Measurements from ENCODE around the gene FBXL20. TPM values are rescaled to one million over a fixed set of nuclear protein-coding genes. Genes with fewer than 3 reads are reported as not detected.

FBXL20 gene
- total and polyA plus RNA-seq, 4 donors, result 3.2 to 31.7 (median 11.5) TPM

GRCh38 chr17:39217734-39218369, 183.6 kb downstream of the FBXL20 start:
- H3K9me3 ChIP-seq (ENCODE audit: control insufficient read depth in 4 of 4, insufficient read depth in 3 of 4, low read length in 3 of 4), result peaks cover 0 to 2% (median 0%) of the 10 kb centered on the region in 4 donors
- no peak overlapping the region for H3K4me3 ChIP-seq
- no peak overlapping the region for H3K9ac ChIP-seq (ENCODE audit: insufficient read depth in 1 of 2, low read length in 2 of 2)
- no peak overlapping the region for H3K27ac ChIP-seq (ENCODE audit: low read depth in 1 of 2, low read length in 1 of 2)
- DNase-seq (no peak), ATAC-seq (ENCODE audit: insufficient read depth, low FRiP score) (no peak)
- TF ChIP-seq CTCF (IDR thresholded peaks at IDR 0.05; ENCODE audit: control extremely low read depth, extremely low read depth), result no peak
- H3K4me1 ChIP-seq (ENCODE audit: control insufficient read depth in 5 of 5, insufficient read depth in 5 of 5, low read length in 5 of 5), result no peaks in the 10 kb centered on the region
- WGBS, 2 donors, result 27 to 35% methylated on average over 21 to 24 of the region's 24 CpGs
- H3K36me3 ChIP-seq (ENCODE audit: control insufficient read depth in 4 of 4, insufficient read depth in 4 of 4, low read length in 4 of 4), result no peaks in the 10 kb centered on the region
- H3K27me3 ChIP-seq (ENCODE audit: control insufficient read depth in 3 of 3, insufficient read depth in 3 of 3, low read length in 2 of 3), result peaks cover 0 to 23% (median 2%) of the 10 kb centered on the region in 3 donors

- 68 to 84% methylated on average over 9 of the region's 9 CpGs for WGBS, 2 donors
- no peaks in the 10 kb centered on the region for H3K36me3 ChIP-seq (ENCODE audit: control insufficient read depth in 4 of 4, insufficient read depth in 4 of 4, low read length in 4 of 4)
- peaks cover 3 to 15% (median 5%) of the 10 kb centered on the region in 5 donors for H3K4me1 ChIP-seq (ENCODE audit: control insufficient read depth in 5 of 5, insufficient read depth in 5 of 5, low read length in 5 of 5)
- no peak overlapping the region for H3K9ac ChIP-seq (ENCODE audit: insufficient read depth in 1 of 2, low read length in 2 of 2)
- no peak for DNase-seq
- peaks cover 0 to 2% (median 0%) of the 10 kb centered on the region in 4 donors for H3K9me3 ChIP-seq (ENCODE audit: control insufficient read depth in 4 of 4, insufficient read depth in 3 of 4, low read length in 3 of 4)
- peaks cover 0 to 15% (median 2%) of the 10 kb centered on the region in 3 donors for H3K27me3 ChIP-seq (ENCODE audit: control insufficient read depth in 3 of 3, insufficient read depth in 3 of 3, low read length in 2 of 3)
- ATAC-seq (ENCODE audit: insufficient read depth, low FRiP score), result no peak
- H3K4me3 ChIP-seq, result no peak overlapping the region
- H3K27ac ChIP-seq (ENCODE audit: low read depth in 1 of 2, low read length in 1 of 2), result peak overlapping the region in 1 of 2 donors; percentile 15
- no peak for TF ChIP-seq CTCF (IDR thresholded peaks at IDR 0.05; ENCODE audit: control extremely low read depth, extremely low read depth)
Observed at GRCh38 chr17:39213852-39214251, 187.6 kb downstream of the FBXL20 start.

GRCh38 chr17:39212841-39213480, 188.5 kb downstream of the FBXL20 start:
- Histone ChIP-seq H3K9ac (ENCODE audit: insufficient read depth in 1 of 2, low read length in 2 of 2) (no peak overlapping the region), H3K27ac (ENCODE audit: low read depth in 1 of 2, low read length in 1 of 2) (peak overlapping the region in 1 of 2 donors; percentile 23), H3K4me1 (ENCODE audit: control insufficient read depth in 5 of 5, insufficient read depth in 5 of 5, low read length in 5 of 5) (peaks cover 3 to 23% (median 7%) of the 10 kb centered on the region in 5 donors), H3K9me3 (ENCODE audit: control insufficient read depth in 4 of 4, insufficient read depth in 3 of 4, low read length in 3 of 4) (peaks cover 0 to 2% (median 0%) of the 10 kb centered on the region in 4 donors), H3K27me3 (ENCODE audit: control insufficient read depth in 3 of 3, insufficient read depth in 3 of 3, low read length in 2 of 3) (peaks cover 0 to 11% (median 2%) of the 10 kb centered on the region in 3 donors), H3K36me3 (ENCODE audit: control insufficient read depth in 4 of 4, insufficient read depth in 4 of 4, low read length in 4 of 4) (no peaks in the 10 kb centered on the region), H3K4me3 (no peak overlapping the region)
- DNase-seq (no peak), ATAC-seq (ENCODE audit: insufficient read depth, low FRiP score) (no peak)
- WGBS, 2 donors, result 62 to 69% methylated on average over 15 to 16 of the region's 16 CpGs
- TF ChIP-seq CTCF (IDR thresholded peaks at IDR 0.05; ENCODE audit: control extremely low read depth, extremely low read depth), result no peak
